ENCODE data around the gene STRIP1.

Gene STRIP1

GRCh38 chr1:110053552-110054428 is 19.4 kb downstream of the STRIP1 start:
- 85% methylated on average over 15 of the region's 16 CpGs for WGBS
- Histone ChIP-seq H3K4me1 (ENCODE audit: control insufficient read depth, insufficient read depth, low read depth, low read length) (peaks cover 8% of the 10 kb centered on the region), H3K79me1 (replicated peaks; ENCODE audit: low read length, poor library complexity, severe bottlenecking) (peaks cover 13% of the 10 kb centered on the region)

GRCh38 chr1:110055493-110056284 is 21.3 kb downstream of the STRIP1 start:
- Histone ChIP-seq H3K14ac (ENCODE audit: low read length in 2 of 2) (no peak overlapping the region), H2AK5ac (ENCODE audit: low read length, severe bottlenecking) (no peak overlapping the region), H3K36me3 (ENCODE audit: control insufficient read depth in 1 of 2, insufficient read depth in 2 of 2, low read depth in 1 of 2, low read length in 2 of 2) (peaks cover 71 to 77% of the 10 kb centered on the region in 2 experiments), H3K4me2 (ENCODE audit: low read length, poor library complexity, severe bottlenecking) (no peak overlapping the region), H3K9ac (ENCODE audit: low read length) (peak overlapping the region; percentile 62), H2AFZ (ENCODE audit: low read depth, low read length) (no peak overlapping the region), H2BK12ac (ENCODE audit: low read length in 2 of 2) (no peak overlapping the region), H3K4me3 (ENCODE audit: insufficient read depth in 1 of 2, low read depth in 1 of 2, low read length in 2 of 2) (peak overlapping the region in 1 of 2 experiments; percentile 5), H3K27me3 (ENCODE audit: control insufficient read depth in 1 of 2, insufficient read depth in 1 of 2, low read length in 2 of 2) (no peaks in the 10 kb centered on the region), H3K18ac (ENCODE audit: low read depth in 1 of 2, low read length in 2 of 2) (no peak overlapping the region), H4K91ac (ENCODE audit: low read length) (no peak overlapping the region), H3K79me1 (replicated peaks; ENCODE audit: low read length, poor library complexity, severe bottlenecking) (peaks cover 10% of the 10 kb centered on the region), H2BK15ac (ENCODE audit: low read depth, poor library complexity, severe bottlenecking) (no peak overlapping the region), H4K8ac (ENCODE audit: low read length) (no peak overlapping the region), H2BK120ac (ENCODE audit: low read depth, low read length) (no peak overlapping the region), H3K23ac (ENCODE audit: low read length in 2 of 2) (no peak overlapping the region), H3K4me1 (ENCODE audit: control insufficient read depth, insufficient read depth, low read depth, low read length) (peaks cover 8% of the 10 kb centered on the region), H3K9me3 (ENCODE audit: control insufficient read depth, low read length) (no peaks in the 10 kb centered on the region), H3K4ac (ENCODE audit: low read depth in 1 of 2, low read length in 2 of 2) (no peak overlapping the region), H2BK5ac (ENCODE audit: low read depth, low read length, poor library complexity, severe bottlenecking) (no peak overlapping the region), H3K27ac (ENCODE audit: low read length, poor library complexity, severe bottlenecking) (no peak overlapping the region)
- WGBS: 91% methylated on average over 5 of the region's 5 CpGs
- no peak for DNase-seq

More at GRCh38 chr1:110053552-110054428, 19.4 kb downstream of the STRIP1 start:
- DNase-seq: peak; percentile 49
- peak overlapping the region; percentile 9 for H3K9ac ChIP-seq (ENCODE audit: low read length)
- H4K8ac ChIP-seq (ENCODE audit: low read length): no peak overlapping the region
- H2BK12ac ChIP-seq (ENCODE audit: low read length in 2 of 2): no peak overlapping the region
- no peak overlapping the region for H3K18ac ChIP-seq (ENCODE audit: low read depth in 1 of 2, low read length in 2 of 2)
- H3K14ac ChIP-seq (ENCODE audit: low read length in 2 of 2): no peak overlapping the region
- H3K27ac ChIP-seq (ENCODE audit: low read length, poor library complexity, severe bottlenecking): no peak overlapping the region
- no peak overlapping the region for H3K4ac ChIP-seq (ENCODE audit: low read depth in 1 of 2, low read length in 2 of 2)
- no peak overlapping the region for H2BK5ac ChIP-seq (ENCODE audit: low read depth, low read length, poor library complexity, severe bottlenecking)
- H3K4me2 ChIP-seq (ENCODE audit: low read length, poor library complexity, severe bottlenecking): no peak overlapping the region
- no peak overlapping the region for H4K91ac ChIP-seq (ENCODE audit: low read length)
- no peak overlapping the region for H2AFZ ChIP-seq (ENCODE audit: low read depth, low read length)
- H3K23ac ChIP-seq (ENCODE audit: low read length in 2 of 2): no peak overlapping the region
- no peaks in the 10 kb centered on the region for H3K27me3 ChIP-seq (ENCODE audit: control insufficient read depth in 1 of 2, insufficient read depth in 1 of 2, low read length in 2 of 2)
- no peak overlapping the region for H2BK120ac ChIP-seq (ENCODE audit: low read depth, low read length)
- peaks cover 74 to 81% of the 10 kb centered on the region in 2 experiments for H3K36me3 ChIP-seq (ENCODE audit: control insufficient read depth in 1 of 2, insufficient read depth in 2 of 2, low read depth in 1 of 2, low read length in 2 of 2)
- no peak overlapping the region for H2BK15ac ChIP-seq (ENCODE audit: low read depth, poor library complexity, severe bottlenecking)
- no peak overlapping the region for H2AK5ac ChIP-seq (ENCODE audit: low read length, severe bottlenecking)
- no peak overlapping the region for H3K4me3 ChIP-seq (ENCODE audit: insufficient read depth in 1 of 2, low read depth in 1 of 2, low read length in 2 of 2)
- H3K9me3 ChIP-seq (ENCODE audit: control insufficient read depth, low read length): no peaks in the 10 kb centered on the region

- no peaks in the 10 kb centered on the region for H3K27me3 ChIP-seq (ENCODE audit: control insufficient read depth in 1 of 2, insufficient read depth in 1 of 2, low read length in 2 of 2)
- H3K4ac ChIP-seq (ENCODE audit: low read depth in 1 of 2, low read length in 2 of 2): no peak overlapping the region
- no peak overlapping the region for H2BK5ac ChIP-seq (ENCODE audit: low read depth, low read length, poor library complexity, severe bottlenecking)
- H3K4me2 ChIP-seq (ENCODE audit: low read length, poor library complexity, severe bottlenecking): no peak overlapping the region
- peaks cover 73 to 74% of the 10 kb centered on the region in 2 experiments for H3K36me3 ChIP-seq (ENCODE audit: control insufficient read depth in 1 of 2, insufficient read depth in 2 of 2, low read depth in 1 of 2, low read length in 2 of 2)
- no peak overlapping the region for H3K23ac ChIP-seq (ENCODE audit: low read length in 2 of 2)
- no peak overlapping the region for H3K14ac ChIP-seq (ENCODE audit: low read length in 2 of 2)
- H3K27ac ChIP-seq (ENCODE audit: low read length, poor library complexity, severe bottlenecking): no peak overlapping the region
- no peak overlapping the region for H4K91ac ChIP-seq (ENCODE audit: low read length)
- H2BK120ac ChIP-seq (ENCODE audit: low read depth, low read length): no peak overlapping the region
- H3K4me3 ChIP-seq (ENCODE audit: insufficient read depth in 1 of 2, low read depth in 1 of 2, low read length in 2 of 2): peak overlapping the region in 1 of 2 experiments; percentile 34
- H2AK5ac ChIP-seq (ENCODE audit: low read length, severe bottlenecking): no peak overlapping the region
- 91% methylated on average over 4 of the region's 4 CpGs for WGBS
- H3K18ac ChIP-seq (ENCODE audit: low read depth in 1 of 2, low read length in 2 of 2): no peak overlapping the region
- peaks cover 8% of the 10 kb centered on the region for H3K4me1 ChIP-seq (ENCODE audit: control insufficient read depth, insufficient read depth, low read depth, low read length)
- H3K9me3 ChIP-seq (ENCODE audit: control insufficient read depth, low read length): no peaks in the 10 kb centered on the region
- H4K8ac ChIP-seq (ENCODE audit: low read length): no peak overlapping the region
- H3K9ac ChIP-seq (ENCODE audit: low read length): peak overlapping the region; percentile 62
- H2BK12ac ChIP-seq (ENCODE audit: low read length in 2 of 2): no peak overlapping the region
- no peak overlapping the region for H2AFZ ChIP-seq (ENCODE audit: low read depth, low read length)
- no peak for DNase-seq
- no peak overlapping the region for H2BK15ac ChIP-seq (ENCODE audit: low read depth, poor library complexity, severe bottlenecking)
- peaks cover 10% of the 10 kb centered on the region for H3K79me1 ChIP-seq (replicated peaks; ENCODE audit: low read length, poor library complexity, severe bottlenecking)
Measured at GRCh38 chr1:110056285-110056683, 21.9 kb downstream of the STRIP1 start.

- Histone ChIP-seq H2BK5ac (ENCODE audit: low read depth, low read length, poor library complexity, severe bottlenecking) (no peak overlapping the region), H3K23ac (ENCODE audit: low read length in 2 of 2) (no peak overlapping the region), H3K4me2 (ENCODE audit: low read length, poor library complexity, severe bottlenecking) (no peak overlapping the region), H3K9me3 (ENCODE audit: control insufficient read depth, low read length) (no peaks in the 10 kb centered on the region), H2AFZ (ENCODE audit: low read depth, low read length) (no peak overlapping the region), H4K91ac (ENCODE audit: low read length) (no peak overlapping the region), H3K27ac (ENCODE audit: low read length, poor library complexity, severe bottlenecking) (no peak overlapping the region), H2BK120ac (ENCODE audit: low read depth, low read length) (no peak overlapping the region), H2BK15ac (ENCODE audit: low read depth, poor library complexity, severe bottlenecking) (no peak overlapping the region), H4K8ac (ENCODE audit: low read length) (no peak overlapping the region), H3K4me1 (ENCODE audit: control insufficient read depth, insufficient read depth, low read depth, low read length) (peaks cover 8% of the 10 kb centered on the region), H3K4me3 (ENCODE audit: insufficient read depth in 1 of 2, low read depth in 1 of 2, low read length in 2 of 2) (peak overlapping the region in 1 of 2 experiments; percentile 34), H3K4ac (ENCODE audit: low read depth in 1 of 2, low read length in 2 of 2) (no peak overlapping the region), H3K14ac (ENCODE audit: low read length in 2 of 2) (no peak overlapping the region), H2AK5ac (ENCODE audit: low read length, severe bottlenecking) (no peak overlapping the region), H3K27me3 (ENCODE audit: control insufficient read depth in 1 of 2, insufficient read depth in 1 of 2, low read length in 2 of 2) (no peaks in the 10 kb centered on the region), H3K36me3 (ENCODE audit: control insufficient read depth in 1 of 2, insufficient read depth in 2 of 2, low read depth in 1 of 2, low read length in 2 of 2) (peaks cover 69 to 74% of the 10 kb centered on the region in 2 experiments), H2BK12ac (ENCODE audit: low read length in 2 of 2) (no peak overlapping the region), H3K18ac (ENCODE audit: low read depth in 1 of 2, low read length in 2 of 2) (no peak overlapping the region), H3K79me1 (replicated peaks; ENCODE audit: low read length, poor library complexity, severe bottlenecking) (peaks cover 10% of the 10 kb centered on the region), H3K9ac (ENCODE audit: low read length) (peak overlapping the region; percentile 62)
- no peak for DNase-seq
- 94% methylated on average over 3 of the region's 3 CpGs for WGBS
Measured at GRCh38 chr1:110056776-110057175, 22.4 kb downstream of the STRIP1 start.

All from mesenchymal stem cell (in vitro differentiated cells and primary cell).